OCI-LY1 (cell line): ENCODE results near the gene CDHR3.

Source experiments
- H2AFZ ChIP-seq: fragments of 200-600 bp; sonication (generic), shearing (Covaris generic); 2 replicates; pipeline ENCODE4 v1.6.0; 2014; ENCODE audit warnings: antibody characterized with exemption, mild to moderate bottlenecking, low read length
- H3F3A ChIP-seq: fragments of 200-600 bp; sonication (generic), shearing (Covaris generic); 2 replicates; pipeline ENCODE4 v1.6.0; 2014; ENCODE audit warnings: mild to moderate bottlenecking, antibody characterized with exemption, low read length, moderate library complexity; ENCODE audit not compliant: insufficient read depth
- H3K27ac ChIP-seq: fragments of 200-600 bp; sonication (generic); 2 replicates; pipeline ENCODE4 v1.5.1; 2014; ENCODE audit warnings: low read length, mixed run types, mild to moderate bottlenecking, low read depth; ENCODE audit not compliant: poor library complexity, severe bottlenecking
- H3K27me3 ChIP-seq: fragments of 200-600 bp; sonication (generic); 2 replicates; pipeline ENCODE4 v1.6.0; 2014; ENCODE audit warnings: antibody characterized with exemption, mild to moderate bottlenecking, low read length, moderate library complexity; ENCODE audit not compliant: insufficient read depth
- H3K36me3 ChIP-seq: fragments of 200-600 bp; sonication (generic); 2 replicates; pipeline ENCODE4 v1.6.1; 2014; ENCODE audit warnings: mild to moderate bottlenecking, antibody characterized with exemption, low read length, moderate library complexity, mixed read lengths; ENCODE audit not compliant: insufficient read depth
- H3K4me1 ChIP-seq: fragments of 200-600 bp; sonication (generic); 2 replicates; pipeline ENCODE4 v1.5.1; 2014; ENCODE audit warnings: mild to moderate bottlenecking, low read length, moderate library complexity; ENCODE audit not compliant: insufficient read depth, severe bottlenecking
- H3K4me2 ChIP-seq: fragments of 200-600 bp; sonication (generic), shearing (Covaris generic); 2 replicates; pipeline ENCODE4 v1.6.1; 2014; ENCODE audit warnings: low read length
- H3K4me3 ChIP-seq: fragments of 200-600 bp; sonication (generic); 2 replicates; pipeline ENCODE4 v1.5.1; 2014; ENCODE audit warnings: low read length, low read depth, mild to moderate bottlenecking, mixed read lengths; ENCODE audit not compliant: poor library complexity, severe bottlenecking
- H3K79me2 ChIP-seq: fragments of 200-600 bp; shearing (Covaris generic); 2 replicates; pipeline ENCODE4 v1.6.1; 2016; ENCODE audit warnings: mixed run types, low read length, mixed read lengths; ENCODE audit not compliant: insufficient read depth
- H3K9ac ChIP-seq: fragments of 200-600 bp; sonication (generic), shearing (Covaris generic); 2 replicates; pipeline ENCODE4 v1.6.1; 2014; ENCODE audit warnings: mild to moderate bottlenecking, low read length, mixed read lengths
- H3K9me2 ChIP-seq: fragments of 200-600 bp; sonication (generic), shearing (Covaris generic); 2 replicates; pipeline ENCODE4 v1.6.1; 2014; ENCODE audit warnings: low read depth, mild to moderate bottlenecking, low read length, mixed read lengths
- H3K9me3 ChIP-seq: fragments of 200-600 bp; shearing (Covaris generic); 2 replicates; pipeline ENCODE4 v1.6.1; 2014; ENCODE audit warnings: low read length, mixed read lengths
- H4K20me1 ChIP-seq: fragments of 200-600 bp; sonication (generic), shearing (Covaris generic); 2 replicates; pipeline ENCODE4 v1.6.0; 2016; ENCODE audit warnings: mild to moderate bottlenecking, low read length; ENCODE audit not compliant: insufficient read depth
- CTCF ChIP-seq: fragments of 200-600 bp; sonication (generic), shearing (Covaris generic); IDR thresholded peaks from 2 replicates; pipeline ENCODE4 v1.5.1; 2017; ENCODE audit warnings: mild to moderate bottlenecking, antibody characterized with exemption, low read length, moderate library complexity, mixed read lengths
- EZH2 ChIP-seq: fragments of 200-600 bp; sonication (generic), shearing (Covaris generic); IDR thresholded peaks from 2 replicates; pipeline ENCODE4 v1.8.0; 2017; ENCODE audit warnings: borderline replicate concordance, mixed run types, mild to moderate bottlenecking, antibody characterized with exemption, low read length, moderate library complexity, mixed read lengths

The CDHR3 gene

GRCh38 chr7:106010866-106011265 is 47.8 kb downstream of the CDHR3 start:
- H2AFZ ChIP-seq: no peak overlapping the region
- H3K9me2 ChIP-seq: no peaks in the 10 kb centered on the region
- H3K9me3 ChIP-seq: no peaks in the 10 kb centered on the region
- TF ChIP-seq EZH2: no peak
- TF ChIP-seq CTCF: no peak
- H3K9ac ChIP-seq: no peak overlapping the region
- no peak overlapping the region for H3K27ac ChIP-seq
- H3K4me1 ChIP-seq: peaks cover 23% of the 10 kb centered on the region
- H3F3A ChIP-seq: no peaks in the 10 kb centered on the region
- no peak overlapping the region for H3K4me2 ChIP-seq
- no peaks in the 10 kb centered on the region for H4K20me1 ChIP-seq
- H3K4me3 ChIP-seq: no peak overlapping the region
- H3K36me3 ChIP-seq: no peaks in the 10 kb centered on the region
- H3K79me2 ChIP-seq: no peaks in the 10 kb centered on the region
- H3K27me3 ChIP-seq: peaks cover 2% of the 10 kb centered on the region; the same call in 1 of the 2 replicates

- Histone ChIP-seq H2AFZ (no peak overlapping the region), H3K4me2 (no peak overlapping the region), H3K9ac (no peak overlapping the region), H3K79me2 (no peaks in the 10 kb centered on the region), H3K9me2 (no peaks in the 10 kb centered on the region), H3K4me1 (peaks cover 32% of the 10 kb centered on the region), H3K27me3 (no peaks in the 10 kb centered on the region), H3K4me3 (no peak overlapping the region), H3F3A (no peaks in the 10 kb centered on the region), H3K9me3 (no peaks in the 10 kb centered on the region), H3K36me3 (no peaks in the 10 kb centered on the region), H4K20me1 (no peaks in the 10 kb centered on the region), H3K27ac (no peak overlapping the region)
- TF ChIP-seq EZH2: no peak
- TF ChIP-seq CTCF: no peak
Observed at GRCh38 chr7:106012184-106012583, 49.1 kb downstream of the CDHR3 start.

GRCh38 chr7:106012935-106013439 is 49.9 kb downstream of the CDHR3 start:
- Histone ChIP-seq H3F3A (no peaks in the 10 kb centered on the region), H3K9me2 (no peaks in the 10 kb centered on the region), H4K20me1 (no peaks in the 10 kb centered on the region), H3K79me2 (no peaks in the 10 kb centered on the region), H3K9ac (no peak overlapping the region), H2AFZ (no peak overlapping the region), H3K27me3 (no peaks in the 10 kb centered on the region), H3K4me2 (no peak overlapping the region), H3K4me3 (no peak overlapping the region), H3K27ac (no peak overlapping the region), H3K36me3 (no peaks in the 10 kb centered on the region), H3K4me1 (peaks cover 32% of the 10 kb centered on the region), H3K9me3 (no peaks in the 10 kb centered on the region)
- TF ChIP-seq EZH2 (no peak), CTCF (no peak)
